ENCODE measurements around the gene ECT2L. TPM values are rescaled to one million over a fixed set of nuclear protein-coding genes. Genes with fewer than 3 reads are reported as not detected.

ECT2L gene
- total RNA-seq, 3 donors from 2014 or later: not detected

GRCh38 chr6:138848461-138848860 lies 52.6 kb downstream of the ECT2L start:
- ATAC-seq: no peak
- TF ChIP-seq CTCF (IDR thresholded peaks at IDR 0.05): no peak
- Histone ChIP-seq H3K9me3 (no peaks in the 10 kb centered on the region), H3K36me3 (ENCODE audit: low read depth) (no peaks in the 10 kb centered on the region), H3K4me3 (no peak overlapping the region), H3K4me1 (ENCODE audit: low read depth) (no peaks in the 10 kb centered on the region)
- no peak for DNase-seq
- intact Hi-C loops (cut with DNase I, micrococcal nuclease): no loop called here

GRCh38 chr6:138849791-138850190 lies 53.9 kb downstream of the ECT2L start:
- Histone ChIP-seq H3K4me1 (ENCODE audit: low read depth) (no peaks in the 10 kb centered on the region), H3K36me3 (ENCODE audit: low read depth) (no peaks in the 10 kb centered on the region), H3K4me3 (no peak overlapping the region), H3K9me3 (no peaks in the 10 kb centered on the region)
- intact Hi-C loops (cut with DNase I, micrococcal nuclease): no loop called here
- DNase-seq (no peak), ATAC-seq (no peak)
- TF ChIP-seq CTCF (IDR thresholded peaks at IDR 0.05): no peak

GRCh38 chr6:138856654-138857053 lies 60.8 kb downstream of the ECT2L start:
- intact Hi-C loops (cut with DNase I, micrococcal nuclease): no loop called here
- Histone ChIP-seq H3K4me1 (ENCODE audit: low read depth) (no peaks in the 10 kb centered on the region), H3K4me3 (no peak overlapping the region), H3K36me3 (ENCODE audit: low read depth) (no peaks in the 10 kb centered on the region), H3K9me3 (no peaks in the 10 kb centered on the region)
- no peak for DNase-seq
- no peak for TF ChIP-seq CTCF (IDR thresholded peaks at IDR 0.05)
- no peak for ATAC-seq

GRCh38 chr6:138857775-138858174 lies 61.9 kb downstream of the ECT2L start:
- intact Hi-C loops (cut with DNase I, micrococcal nuclease): no loop called here
- no peak for DNase-seq
- Histone ChIP-seq H3K4me3 (no peak overlapping the region), H3K36me3 (ENCODE audit: low read depth) (no peaks in the 10 kb centered on the region), H3K4me1 (ENCODE audit: low read depth) (no peaks in the 10 kb centered on the region), H3K9me3 (no peaks in the 10 kb centered on the region)
- no peak for TF ChIP-seq CTCF (IDR thresholded peaks at IDR 0.05)
- ATAC-seq: no peak

GRCh38 chr6:138862456-138862855 lies 66.6 kb downstream of the ECT2L start:
- intact Hi-C loops (cut with DNase I, micrococcal nuclease): no loop called here
- no peaks in the 10 kb centered on the region for H3K9me3 ChIP-seq
- no peak for ATAC-seq
- H3K4me3 ChIP-seq: no peak overlapping the region
- no peaks in the 10 kb centered on the region for H3K36me3 ChIP-seq (ENCODE audit: low read depth)
- no peak for DNase-seq
- TF ChIP-seq CTCF (IDR thresholded peaks at IDR 0.05): no peak
- no peaks in the 10 kb centered on the region for H3K4me1 ChIP-seq (ENCODE audit: low read depth)

GRCh38 chr6:138863321-138863720 lies 67.4 kb downstream of the ECT2L start:
- TF ChIP-seq CTCF (IDR thresholded peaks at IDR 0.05): no peak
- H3K4me1 ChIP-seq (ENCODE audit: low read depth): no peaks in the 10 kb centered on the region
- intact Hi-C loops (cut with DNase I, micrococcal nuclease): no loop called here
- no peaks in the 10 kb centered on the region for H3K36me3 ChIP-seq (ENCODE audit: low read depth)
- no peaks in the 10 kb centered on the region for H3K9me3 ChIP-seq
- H3K4me3 ChIP-seq: no peak overlapping the region
- ATAC-seq (no peak), DNase-seq (no peak)

Data from mucosa of descending colon (tissue), 3 donors.